ENCODE measurements around the gene ZNF212.

ZNF212 gene

DNA sequence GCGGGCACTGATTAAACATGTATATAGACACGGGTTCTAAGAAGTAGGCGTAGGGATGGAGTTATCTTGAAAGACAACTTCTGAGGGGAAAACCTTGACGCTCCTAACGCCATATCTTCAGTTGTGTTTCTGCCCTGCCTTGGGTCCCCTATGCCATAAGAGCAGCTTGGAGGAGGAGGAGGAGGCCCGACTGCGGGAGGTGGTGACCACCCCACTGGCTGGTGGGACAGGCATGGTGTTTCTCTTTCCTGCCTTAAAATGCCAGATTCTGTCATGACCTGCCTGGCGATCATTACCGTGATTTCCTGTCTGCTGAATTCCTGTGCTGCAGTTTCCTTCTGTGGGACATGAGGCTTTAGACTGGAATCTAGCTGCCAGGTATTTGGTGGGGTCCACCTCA, 38.4 kb downstream of the ZNF212 start:
- Histone ChIP-seq H4K20me1 (ENCODE audit: control insufficient read depth, insufficient read depth, low read depth, low read length) (no peaks in the 10 kb centered on the region), H3K9me2 (replicated peaks; ENCODE audit: control insufficient read depth, low read length) (no peaks in the 10 kb centered on the region), H3F3A (ENCODE audit: control insufficient read depth, insufficient read depth) (no peaks in the 10 kb centered on the region), H3K4me2 (ENCODE audit: low read length) (no peak overlapping the region), H3K4me3 (ENCODE audit: low read length) (no peak overlapping the region), H3K27me3 (ENCODE audit: control insufficient read depth, low read length) (no peaks in the 10 kb centered on the region), H3K27ac (ENCODE audit: low read depth, low read length) (no peak overlapping the region), H3K9me3 (ENCODE audit: control insufficient read depth, insufficient read depth, low read length) (no peaks in the 10 kb centered on the region), H3K36me3 (ENCODE audit: control insufficient read depth, low read length) (peaks cover 35% of the 10 kb centered on the region), H3K4me1 (ENCODE audit: control insufficient read depth, low read length) (no peaks in the 10 kb centered on the region), H3K79me2 (ENCODE audit: control insufficient read depth, low read length) (no peaks in the 10 kb centered on the region)
- TF ChIP-seq CTCF (IDR thresholded peaks at IDR 0.05; ENCODE audit: low read depth, low read length, poor library complexity, severe bottlenecking): no peak
- TF ChIP-seq EZH2phosphoT487 (IDR thresholded peaks at IDR 0.05; ENCODE audit: borderline replicate concordance, low read length): no peak

GRCh38 chr7:149278396-149278795, 38.9 kb downstream of the ZNF212 start:
- Histone ChIP-seq H3K4me3 (ENCODE audit: low read length) (no peak overlapping the region), H3F3A (ENCODE audit: control insufficient read depth, insufficient read depth) (no peaks in the 10 kb centered on the region), H3K36me3 (ENCODE audit: control insufficient read depth, low read length) (peaks cover 31% of the 10 kb centered on the region), H3K27me3 (ENCODE audit: control insufficient read depth, low read length) (no peaks in the 10 kb centered on the region), H3K4me2 (ENCODE audit: low read length) (no peak overlapping the region), H3K9me2 (replicated peaks; ENCODE audit: control insufficient read depth, low read length) (no peaks in the 10 kb centered on the region), H3K27ac (ENCODE audit: low read depth, low read length) (no peak overlapping the region), H3K4me1 (ENCODE audit: control insufficient read depth, low read length) (no peaks in the 10 kb centered on the region), H4K20me1 (ENCODE audit: control insufficient read depth, insufficient read depth, low read depth, low read length) (no peaks in the 10 kb centered on the region), H3K79me2 (ENCODE audit: control insufficient read depth, low read length) (no peaks in the 10 kb centered on the region), H3K9me3 (ENCODE audit: control insufficient read depth, insufficient read depth, low read length) (no peaks in the 10 kb centered on the region)
- TF ChIP-seq CTCF (IDR thresholded peaks at IDR 0.05; ENCODE audit: low read depth, low read length, poor library complexity, severe bottlenecking): no peak
- no peak for TF ChIP-seq EZH2phosphoT487 (IDR thresholded peaks at IDR 0.05; ENCODE audit: borderline replicate concordance, low read length)

GRCh38 chr7:149279111-149279743, 39.8 kb downstream of the ZNF212 start:
- Histone ChIP-seq H3K27ac (ENCODE audit: low read depth, low read length) (no peak overlapping the region), H3F3A (ENCODE audit: control insufficient read depth, insufficient read depth) (no peaks in the 10 kb centered on the region), H3K9me3 (ENCODE audit: control insufficient read depth, insufficient read depth, low read length) (no peaks in the 10 kb centered on the region), H3K4me3 (ENCODE audit: low read length) (no peak overlapping the region), H3K4me2 (ENCODE audit: low read length) (no peak overlapping the region), H3K4me1 (ENCODE audit: control insufficient read depth, low read length) (peaks cover 6% of the 10 kb centered on the region), H4K20me1 (ENCODE audit: control insufficient read depth, insufficient read depth, low read depth, low read length) (no peaks in the 10 kb centered on the region), H3K36me3 (ENCODE audit: control insufficient read depth, low read length) (peaks cover 26% of the 10 kb centered on the region), H3K27me3 (ENCODE audit: control insufficient read depth, low read length) (no peaks in the 10 kb centered on the region), H3K9me2 (replicated peaks; ENCODE audit: control insufficient read depth, low read length) (no peaks in the 10 kb centered on the region), H3K79me2 (ENCODE audit: control insufficient read depth, low read length) (no peaks in the 10 kb centered on the region)
- TF ChIP-seq CTCF (IDR thresholded peaks at IDR 0.05; ENCODE audit: low read depth, low read length, poor library complexity, severe bottlenecking) (no peak), EZH2phosphoT487 (IDR thresholded peaks at IDR 0.05; ENCODE audit: borderline replicate concordance, low read length) (no peak)

All from DOHH2 (cell line).